NCI-H2196 (cell line): ENCODE measurements around the gene WBP4.
"Not testable (repeated sequence)": the region's sequence is repeated elsewhere in the genome, so short reads cannot be mapped to it uniquely, and the experiment has no call there.

Source experiments
- DNase-seq: peaks from one replicate; lab custom pipeline; 2025; ENCODE audit not compliant: unreplicated experiment; lab: John Stamatoyannopoulos, UW

Gene WBP4, protein sequence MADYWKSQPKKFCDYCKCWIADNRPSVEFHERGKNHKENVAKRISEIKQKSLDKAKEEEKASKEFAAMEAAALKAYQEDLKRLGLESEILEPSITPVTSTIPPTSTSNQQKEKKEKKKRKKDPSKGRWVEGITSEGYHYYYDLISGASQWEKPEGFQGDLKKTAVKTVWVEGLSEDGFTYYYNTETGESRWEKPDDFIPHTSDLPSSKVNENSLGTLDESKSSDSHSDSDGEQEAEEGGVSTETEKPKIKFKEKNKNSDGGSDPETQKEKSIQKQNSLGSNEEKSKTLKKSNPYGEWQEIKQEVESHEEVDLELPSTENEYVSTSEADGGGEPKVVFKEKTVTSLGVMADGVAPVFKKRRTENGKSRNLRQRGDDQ

DNA sequence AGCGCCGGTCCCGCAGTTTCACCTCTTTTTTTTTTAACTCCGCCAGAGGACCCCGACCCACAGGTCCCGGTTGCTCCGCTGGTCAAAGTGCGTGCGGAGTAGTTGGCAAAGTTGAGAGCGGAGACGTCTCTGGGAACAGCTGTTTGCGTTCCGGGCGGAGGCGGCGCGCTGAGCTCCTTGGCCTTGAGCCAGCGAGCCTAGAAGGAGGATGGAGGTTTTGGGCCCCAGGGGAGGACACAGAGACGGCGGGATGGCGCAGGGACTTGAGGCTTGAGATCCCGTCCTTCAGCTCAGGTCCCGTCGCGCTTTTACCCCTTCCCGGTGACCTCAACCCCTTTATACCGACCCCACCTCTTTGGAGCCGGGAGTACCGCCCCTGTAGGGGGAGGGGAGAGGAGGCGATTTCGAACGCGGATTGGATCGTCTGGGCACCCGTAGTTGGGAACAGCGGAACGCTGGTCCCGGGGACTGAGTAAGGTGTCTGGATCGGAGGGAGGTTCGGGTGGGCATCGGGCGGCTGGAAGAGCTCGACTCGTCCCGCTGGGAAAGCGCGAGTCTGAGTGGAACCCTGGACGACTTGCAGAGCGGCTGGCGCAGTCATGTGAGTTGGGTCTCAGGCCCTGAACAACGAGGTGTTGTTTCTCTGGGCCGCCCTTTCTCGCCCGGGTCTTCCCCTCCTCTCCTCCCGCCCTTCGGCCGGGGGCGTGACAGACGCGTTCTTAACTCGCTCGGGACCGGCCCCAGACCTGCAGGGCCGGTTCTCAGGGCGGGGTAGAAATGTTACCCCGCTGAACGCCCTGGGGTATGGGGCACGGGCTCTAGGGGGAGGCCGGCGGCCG, at the start of gene WBP4:
TSS of gene WBP4 (plus strand) at position 435 of the 839 bp plus-strand sequence. CDS start at position 600, 165 bp downstream.
- peak; percentile 82 for DNase-seq

DNA sequence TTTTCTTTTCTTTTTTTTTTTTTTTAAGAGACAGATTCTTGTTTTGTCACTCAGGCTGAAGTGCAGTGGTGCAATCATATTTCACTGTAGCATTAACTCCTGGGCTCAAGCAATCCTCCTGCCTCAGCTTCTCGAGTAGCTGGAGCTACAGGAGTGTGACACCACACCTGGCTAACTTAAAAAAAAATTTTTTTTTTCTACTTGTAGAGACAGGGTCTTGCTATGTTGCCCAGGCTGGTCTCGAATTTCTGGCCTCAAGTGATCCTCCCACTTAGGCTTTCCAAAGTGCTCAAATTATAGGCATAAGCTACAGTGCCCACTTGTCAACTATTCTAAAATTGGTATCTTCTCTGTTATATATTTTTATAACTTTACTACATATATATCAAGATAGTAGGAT, 48.8 kb upstream of the WBP4 start:
- no peak for DNase-seq

DNA sequence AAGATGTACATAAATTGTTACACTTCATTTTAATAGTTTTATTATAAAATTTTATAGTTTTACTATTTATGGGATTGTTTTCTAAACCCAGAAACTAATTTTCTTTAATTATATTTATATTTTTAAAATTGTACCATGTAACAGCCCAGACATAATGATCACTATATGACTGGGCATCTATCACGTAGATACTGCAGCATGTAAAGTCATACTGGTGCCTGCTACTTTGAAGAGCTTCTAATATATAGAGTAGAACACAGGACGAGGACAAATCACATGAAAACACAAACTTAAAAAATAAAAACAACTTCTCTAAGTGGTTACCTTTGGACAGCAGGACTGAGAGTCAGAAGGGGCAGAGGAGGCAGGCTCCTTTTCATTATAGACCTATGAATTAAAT, 47.5 kb upstream of the WBP4 start:
- DNase-seq = no peak

DNA sequence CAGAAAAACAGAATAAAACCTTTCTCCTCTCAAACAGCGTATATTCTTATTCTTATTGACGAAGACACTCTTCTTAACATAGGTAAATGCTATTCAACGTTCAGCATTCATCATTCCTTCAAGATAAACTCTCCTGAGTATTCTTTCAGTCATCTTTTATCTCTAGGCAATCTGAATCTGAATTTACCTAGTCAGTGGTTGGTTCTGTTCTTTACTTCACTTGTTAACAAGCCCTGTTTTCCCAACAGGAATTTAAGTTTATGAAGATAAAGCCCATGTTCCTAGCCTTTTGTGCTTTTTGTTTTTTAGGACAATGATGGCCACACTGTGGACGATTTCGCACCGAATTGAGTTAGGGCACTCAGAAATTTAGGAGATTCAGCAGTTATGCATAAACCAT, 45.4 kb upstream of the WBP4 start:
- DNase-seq = no peak

DNA sequence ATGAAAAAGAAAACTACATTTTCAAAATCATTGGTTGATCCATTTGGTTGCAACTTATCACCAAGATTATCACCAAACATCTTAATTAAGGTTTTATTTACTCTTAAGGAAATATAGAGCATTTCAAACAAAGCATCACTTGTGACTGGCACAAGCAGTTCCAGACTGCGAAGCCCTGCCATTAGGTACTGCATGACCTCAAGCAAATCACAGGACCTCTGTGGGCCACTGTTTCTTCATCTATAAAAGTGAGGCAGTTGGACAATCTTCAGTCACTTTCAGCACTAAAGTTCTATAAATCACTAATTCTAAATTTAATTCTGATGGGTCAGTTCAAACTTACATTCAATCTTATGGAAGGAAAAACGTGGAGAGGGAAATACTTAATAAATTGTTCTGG, 44.1 kb upstream of the WBP4 start:
- no peak for DNase-seq

DNA sequence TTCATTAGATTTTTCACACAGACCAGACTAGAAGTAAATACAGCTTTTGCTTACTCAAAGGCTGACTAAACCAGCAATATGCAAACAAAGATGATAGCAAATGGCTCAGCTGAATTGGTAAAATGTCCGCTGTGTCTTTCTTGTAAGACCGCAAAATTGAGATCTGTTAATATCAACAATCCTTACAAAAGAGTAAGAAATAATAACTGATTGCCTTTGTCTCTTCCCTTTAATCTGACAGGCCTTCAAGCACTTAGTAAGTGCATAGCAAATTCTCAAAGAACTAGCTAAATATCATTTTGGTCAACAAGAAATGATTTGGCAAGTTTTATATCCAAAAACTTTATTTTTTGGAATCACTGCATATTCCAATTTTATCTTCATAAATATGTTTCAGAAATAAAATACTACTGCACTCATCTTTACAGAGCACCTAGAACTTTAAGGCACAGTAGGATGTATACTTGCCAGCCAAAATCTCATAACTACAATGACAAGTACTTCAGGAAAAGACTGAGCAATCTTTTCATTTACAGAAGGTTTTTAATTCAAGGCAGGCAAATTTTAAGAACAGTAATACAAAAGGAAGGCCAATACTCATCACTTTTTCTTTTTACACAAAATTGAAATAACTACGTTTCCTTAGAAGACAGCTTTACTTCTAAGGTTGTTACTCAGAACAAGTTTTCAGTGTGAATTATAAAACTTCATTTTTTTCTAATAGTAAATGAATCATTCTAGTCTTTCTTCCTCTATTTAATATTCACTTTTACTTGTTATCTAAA, 43.3 kb upstream of the WBP4 start:
- no peak for DNase-seq

DNA sequence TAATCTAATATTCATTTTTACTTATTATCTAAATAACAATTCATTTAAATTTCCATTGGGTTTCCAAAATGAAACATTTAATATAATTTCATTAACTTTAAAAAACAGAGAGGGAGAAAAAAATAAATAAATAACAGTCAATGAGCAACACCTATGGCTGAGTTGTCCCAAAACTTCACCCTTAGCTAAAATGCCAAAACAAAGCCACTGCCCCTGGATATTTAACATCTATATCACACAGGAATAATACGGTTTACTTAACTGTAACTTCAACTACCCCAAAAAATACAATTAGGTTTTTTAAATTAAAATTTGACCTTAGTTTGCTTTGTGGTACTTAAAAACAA, 42.7 kb upstream of the WBP4 start:
- no peak for DNase-seq

GRCh38 chr13:41019011-41019487, 42.3 kb upstream of the WBP4 start, which contains the start of gene ELF1:
ELF1 (minus strand) TSS chr13:41019316; CDS start chr13:40982054, 37,262 bp downstream.
- peak; percentile 0 for DNase-seq

- DNase-seq = no peak
These were observed 41.5 kb upstream of the WBP4 start for GRCh38 chr13:41019578-41020347.

DNA sequence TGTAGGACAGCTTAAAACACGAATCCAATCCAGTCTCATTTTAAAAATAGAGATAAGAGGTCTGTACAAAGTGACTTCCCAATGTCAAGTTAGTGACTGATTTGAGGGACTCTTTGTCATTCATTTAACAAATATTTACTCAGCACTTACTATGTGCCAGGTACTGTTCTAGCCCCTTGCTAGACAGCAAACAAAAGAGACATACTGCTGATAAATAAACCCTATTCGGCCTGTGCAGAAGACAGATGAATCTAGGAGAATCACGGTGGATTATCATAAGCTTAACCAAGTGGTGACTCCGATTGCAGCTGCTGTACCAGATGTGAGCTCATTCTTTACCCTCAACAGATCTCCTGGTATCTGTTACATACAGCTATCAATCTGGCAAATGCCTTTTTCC, 35.8 kb upstream of the WBP4 start:
- no peak for DNase-seq

GRCh38 chr13:41026788-41027187, 34.5 kb upstream of the WBP4 start:
- DNase-seq = no peak

DNA sequence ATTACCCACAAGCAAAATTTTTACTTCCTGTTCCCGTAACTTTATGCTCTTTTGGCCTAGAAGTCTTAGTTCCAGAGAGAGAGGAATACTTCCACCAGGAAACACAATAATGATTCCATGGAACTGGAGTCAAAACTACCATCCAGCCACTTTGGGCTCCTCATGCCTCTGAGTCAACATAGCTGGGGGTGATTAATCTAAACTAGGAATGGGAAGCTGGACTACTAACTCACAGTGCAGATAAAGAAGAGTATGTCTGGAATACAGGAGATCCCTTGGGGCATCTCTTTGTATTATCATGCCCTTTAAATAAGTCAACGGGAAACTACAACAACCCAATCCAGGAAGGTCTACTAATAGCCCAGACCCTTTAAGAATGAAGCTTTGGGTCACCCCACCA, 33.3 kb upstream of the WBP4 start:
- DNase-seq = no peak

- no peak for DNase-seq
These were observed 31.7 kb upstream of the WBP4 start for GRCh38 chr13:41029629-41030028.

DNA sequence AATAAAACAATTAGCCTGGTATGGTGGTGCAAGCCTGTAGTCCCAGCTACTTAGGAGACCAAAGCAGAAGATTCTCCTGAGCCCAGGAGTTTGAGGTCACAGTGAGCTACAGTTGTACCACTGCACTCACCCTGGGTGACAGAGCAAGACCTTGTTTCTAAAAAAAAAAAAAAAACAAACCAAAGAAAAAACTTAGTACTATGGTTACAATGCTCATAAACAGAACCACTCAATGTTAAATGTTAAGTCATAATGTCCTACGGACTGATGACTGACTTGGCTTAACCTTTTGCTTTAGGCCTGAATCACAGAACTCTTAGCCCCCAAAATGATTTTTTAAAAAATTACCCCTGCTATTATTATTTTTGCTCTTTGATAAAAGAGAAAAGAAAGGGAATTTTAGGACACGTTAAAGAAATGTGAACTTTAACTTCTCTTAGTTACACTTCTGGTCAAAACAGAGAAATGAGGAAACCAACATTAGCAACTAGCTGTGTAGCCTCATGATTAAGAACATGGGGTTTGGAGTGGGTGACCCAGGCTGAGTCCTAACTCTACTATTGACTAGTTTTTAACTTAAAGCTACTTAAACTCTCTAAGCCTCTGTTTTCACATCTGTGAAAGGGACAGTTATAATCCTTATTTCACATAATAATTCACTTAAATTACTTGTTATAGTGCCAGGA, 28.5 kb upstream of the WBP4 start:
- DNase-seq = no peak

GRCh38 chr13:41034382-41034781, 26.9 kb upstream of the WBP4 start:
- no peak for DNase-seq

- no peak for DNase-seq
These were observed 26.4 kb upstream of the WBP4 start for GRCh38 chr13:41034881-41035280.

GRCh38 chr13:41036557-41036956, 24.8 kb upstream of the WBP4 start:
- DNase-seq = not testable (repeated sequence)

GRCh38 chr13:41039746-41040145, 21.6 kb upstream of the WBP4 start:
- DNase-seq = no peak

DNA sequence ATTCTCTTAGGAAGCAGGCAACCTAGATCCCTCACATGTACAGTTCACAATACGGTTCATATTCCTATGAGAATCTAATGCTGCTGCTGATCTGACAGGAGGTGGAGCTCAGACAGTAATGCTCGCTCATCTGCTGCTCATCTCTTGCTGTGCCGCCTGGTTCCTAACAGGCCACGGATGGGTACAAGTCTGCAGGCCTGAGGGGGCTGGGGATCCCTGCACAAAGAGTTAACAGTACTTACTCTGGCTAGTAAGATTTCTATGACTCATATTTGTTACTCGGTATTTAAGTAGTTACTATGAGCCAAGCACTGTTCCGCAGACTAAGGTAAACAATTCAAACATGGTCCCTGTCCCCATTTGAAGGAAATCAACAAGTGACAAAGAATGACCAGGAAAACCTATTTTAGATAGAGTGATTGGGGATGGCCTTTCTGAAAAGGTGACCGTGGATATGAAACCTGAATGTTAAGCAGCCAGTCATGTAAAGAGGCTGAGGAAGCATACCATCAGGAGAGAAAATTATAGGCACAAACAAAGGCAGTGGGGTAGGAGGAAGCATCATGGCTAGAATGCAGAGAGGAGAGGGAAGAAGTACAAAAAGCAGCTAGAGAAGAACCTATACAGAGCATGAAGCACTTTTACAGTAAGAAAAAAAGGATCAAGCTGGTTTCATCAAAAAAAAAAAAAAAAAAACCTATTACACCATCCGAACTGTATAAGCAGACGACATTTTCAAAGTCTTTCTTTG, 20.6 kb upstream of the WBP4 start:
- DNase-seq = no peak
